GM18867 (cell line): ENCODE data around the gene DMAC2.
"Not testable (repeated sequence)": the region's sequence is repeated elsewhere in the genome, so short reads cannot be mapped to it uniquely, and the experiment has no call there.

Source experiments
- ATAC-seq: cut with Tn5 transposase; IDR thresholded peaks from one replicate; pipeline ENCODE4 v1.9.1; 2021; ENCODE audit warnings: mild to moderate bottlenecking, moderate library complexity; ENCODE audit not compliant: unreplicated experiment

The DMAC2 gene

DNA sequence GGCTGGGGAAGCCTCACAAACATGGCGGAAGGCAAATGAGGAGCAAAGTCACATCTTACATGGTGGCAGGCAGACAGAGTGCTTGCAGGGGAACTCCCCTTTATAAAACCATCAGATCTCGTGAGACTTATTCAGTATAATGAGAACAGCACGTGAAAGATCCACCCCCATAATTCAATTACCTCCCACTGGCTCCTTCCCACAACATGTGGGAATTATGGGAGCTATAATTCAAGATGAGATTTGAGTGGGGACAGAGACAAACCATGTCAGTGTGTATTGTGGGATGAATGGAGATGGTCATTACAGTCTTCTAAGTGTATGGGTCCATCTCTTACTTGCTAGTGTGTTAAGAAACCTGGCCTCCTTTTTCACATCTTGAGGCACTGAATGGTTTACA is 37.7 kb downstream of the DMAC2 start:
- ATAC-seq = no peak

DNA sequence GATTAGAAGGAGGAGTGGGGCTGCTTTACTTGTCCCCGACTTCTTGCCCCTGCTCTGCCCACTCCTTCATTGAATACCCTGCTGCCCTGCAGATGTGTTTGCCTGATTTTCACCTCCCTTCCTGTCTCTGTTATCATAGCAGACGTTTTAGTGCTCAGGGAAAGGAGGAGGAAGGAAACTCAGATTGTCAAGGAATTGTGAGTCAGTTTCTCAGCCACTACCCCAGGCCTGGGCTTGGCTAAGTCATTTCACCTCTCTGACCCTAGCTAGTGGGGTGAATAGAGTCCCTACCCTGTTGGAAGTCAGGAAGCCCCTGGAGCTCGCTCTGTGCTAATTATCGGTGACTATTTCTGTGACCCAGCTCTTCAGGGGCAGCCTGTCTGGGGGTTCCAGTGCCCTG is 38.2 kb downstream of the DMAC2 start:
- no peak for ATAC-seq

- no peak for ATAC-seq
Measured at GRCh38 chr19:41399525-41399924, 40.2 kb downstream of the DMAC2 start.

- ATAC-seq = no peak
Measured at GRCh38 chr19:41399091-41399490, 40.6 kb downstream of the DMAC2 start.

GRCh38 chr19:41398598-41398997 is 41.1 kb downstream of the DMAC2 start:
- ATAC-seq = no peak

- no peak for ATAC-seq
Measured at GRCh38 chr19:41398050-41398418, 41.7 kb downstream of the DMAC2 start.

DNA sequence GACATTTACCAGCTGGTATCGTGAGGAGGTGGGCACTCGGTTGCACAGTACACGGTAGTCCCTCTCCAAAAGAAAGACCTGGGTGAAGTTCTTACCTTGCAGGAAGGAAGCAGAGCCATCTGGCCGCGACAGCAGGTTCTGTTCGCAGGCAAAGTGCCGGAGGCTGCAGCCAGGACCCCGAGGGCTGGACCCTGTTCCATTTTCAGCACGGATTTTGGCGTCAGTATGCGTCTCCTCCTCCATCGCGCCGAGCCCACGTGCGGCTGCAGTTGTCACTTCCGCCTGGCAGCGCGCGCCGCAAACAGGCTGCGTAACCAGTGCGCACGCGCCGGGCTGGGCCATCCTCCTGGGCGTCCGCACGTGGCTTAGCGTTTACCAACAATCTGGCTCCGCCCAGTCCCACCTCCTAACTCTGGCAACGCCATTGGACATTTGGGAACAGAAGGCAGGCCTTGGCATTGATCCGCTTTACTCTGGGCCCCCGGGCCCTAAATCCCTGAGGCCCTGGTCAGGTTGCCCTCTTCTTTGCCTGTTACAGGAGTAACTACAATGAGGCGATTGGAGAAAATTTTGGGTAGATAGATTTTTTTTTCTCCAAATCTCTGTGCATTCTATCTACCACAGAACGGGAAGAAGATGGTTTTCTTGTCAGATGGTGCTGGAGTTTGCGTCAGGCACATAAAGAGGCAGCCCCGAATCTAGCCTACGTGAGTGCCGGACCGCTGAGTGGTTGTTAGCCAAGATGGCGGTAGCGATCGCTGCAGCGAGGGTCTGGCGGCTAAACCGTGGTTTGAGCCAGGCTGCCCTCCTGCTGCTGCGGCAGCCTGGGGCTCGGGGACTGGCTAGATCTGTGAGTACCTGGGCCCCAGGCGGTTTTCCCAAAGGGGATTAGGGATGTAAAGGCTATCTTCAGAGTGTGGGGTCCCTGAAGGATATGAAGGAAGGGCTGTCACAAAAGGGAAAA is 42.3 kb downstream of the DMAC2 start, which contains the start of the genes BCKDHA and EXOSC5:
TSS of gene BCKDHA (plus strand) at position 733 of the 964 bp plus-strand sequence. CDS start at position 743, 10 bp downstream.
TSS of gene EXOSC5 (minus strand) at position 274 of the 964 bp plus-strand sequence. CDS start at position 243, 31 bp downstream.
- peak; percentile 91 for ATAC-seq

GRCh38 chr19:41395355-41395754 is 44.4 kb downstream of the DMAC2 start:
- no peak for ATAC-seq

GRCh38 chr19:41392775-41393174 is 46.9 kb downstream of the DMAC2 start:
- ATAC-seq = no peak

GRCh38 chr19:41391618-41392017 is 48.1 kb downstream of the DMAC2 start:
- no peak for ATAC-seq

DNA sequence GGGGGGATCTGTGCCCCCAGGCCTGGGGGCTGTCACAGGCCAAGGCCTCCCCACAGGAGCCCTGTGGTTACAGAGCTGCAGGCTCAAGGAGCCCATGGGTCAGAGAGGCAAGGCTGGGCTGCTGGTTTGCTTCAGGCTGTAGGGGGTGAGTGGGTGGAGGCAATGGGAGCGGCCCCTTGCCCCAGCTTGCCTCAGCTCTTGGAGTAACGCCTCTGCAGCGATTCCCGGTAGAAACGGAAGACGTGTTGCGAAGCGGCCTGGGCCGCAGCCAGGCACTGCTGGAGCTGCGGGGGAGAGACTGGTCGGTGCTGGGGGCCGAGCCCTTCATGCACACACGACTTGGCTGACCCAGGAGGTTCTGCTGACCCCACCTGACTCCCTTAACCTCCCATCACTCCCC is 53.3 kb downstream of the DMAC2 start:
- no peak for ATAC-seq

DNA sequence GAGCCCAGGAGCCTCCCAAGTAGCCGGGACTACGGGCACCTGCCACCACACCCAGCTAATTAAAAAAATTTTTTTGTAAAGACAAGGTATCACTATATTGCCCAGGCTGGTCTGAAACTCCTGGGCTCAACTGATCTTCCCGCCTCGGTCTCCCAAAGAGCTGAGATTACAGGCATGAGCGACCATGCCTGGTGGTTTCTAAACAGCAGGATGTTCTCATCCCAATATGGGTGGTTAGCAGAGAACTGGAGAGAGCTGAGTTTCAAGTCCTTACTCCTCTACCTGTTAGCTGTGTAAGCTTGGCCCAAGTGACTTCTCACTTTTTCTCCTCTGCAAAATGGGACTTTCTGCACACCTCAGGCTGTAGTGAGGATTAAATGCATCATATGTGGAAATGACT is 55.4 kb downstream of the DMAC2 start:
- ATAC-seq = no peak

- not testable (repeated sequence) for ATAC-seq
Measured at GRCh38 chr19:41381536-41381935, 58.2 kb downstream of the DMAC2 start.
